NK-92 (cell line): ENCODE results near the gene TCF25.
"Not testable (repeated sequence)": the region's sequence is repeated elsewhere in the genome, so short reads cannot be mapped to it uniquely, and the experiment has no call there.

Source experiments
- DNase-seq: peaks from one replicate; lab custom pipeline; 2025; ENCODE audit not compliant: unreplicated experiment; lab: John Stamatoyannopoulos, UW

Gene TCF25, protein sequence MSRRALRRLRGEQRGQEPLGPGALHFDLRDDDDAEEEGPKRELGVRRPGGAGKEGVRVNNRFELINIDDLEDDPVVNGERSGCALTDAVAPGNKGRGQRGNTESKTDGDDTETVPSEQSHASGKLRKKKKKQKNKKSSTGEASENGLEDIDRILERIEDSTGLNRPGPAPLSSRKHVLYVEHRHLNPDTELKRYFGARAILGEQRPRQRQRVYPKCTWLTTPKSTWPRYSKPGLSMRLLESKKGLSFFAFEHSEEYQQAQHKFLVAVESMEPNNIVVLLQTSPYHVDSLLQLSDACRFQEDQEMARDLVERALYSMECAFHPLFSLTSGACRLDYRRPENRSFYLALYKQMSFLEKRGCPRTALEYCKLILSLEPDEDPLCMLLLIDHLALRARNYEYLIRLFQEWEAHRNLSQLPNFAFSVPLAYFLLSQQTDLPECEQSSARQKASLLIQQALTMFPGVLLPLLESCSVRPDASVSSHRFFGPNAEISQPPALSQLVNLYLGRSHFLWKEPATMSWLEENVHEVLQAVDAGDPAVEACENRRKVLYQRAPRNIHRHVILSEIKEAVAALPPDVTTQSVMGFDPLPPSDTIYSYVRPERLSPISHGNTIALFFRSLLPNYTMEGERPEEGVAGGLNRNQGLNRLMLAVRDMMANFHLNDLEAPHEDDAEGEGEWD

DNA sequence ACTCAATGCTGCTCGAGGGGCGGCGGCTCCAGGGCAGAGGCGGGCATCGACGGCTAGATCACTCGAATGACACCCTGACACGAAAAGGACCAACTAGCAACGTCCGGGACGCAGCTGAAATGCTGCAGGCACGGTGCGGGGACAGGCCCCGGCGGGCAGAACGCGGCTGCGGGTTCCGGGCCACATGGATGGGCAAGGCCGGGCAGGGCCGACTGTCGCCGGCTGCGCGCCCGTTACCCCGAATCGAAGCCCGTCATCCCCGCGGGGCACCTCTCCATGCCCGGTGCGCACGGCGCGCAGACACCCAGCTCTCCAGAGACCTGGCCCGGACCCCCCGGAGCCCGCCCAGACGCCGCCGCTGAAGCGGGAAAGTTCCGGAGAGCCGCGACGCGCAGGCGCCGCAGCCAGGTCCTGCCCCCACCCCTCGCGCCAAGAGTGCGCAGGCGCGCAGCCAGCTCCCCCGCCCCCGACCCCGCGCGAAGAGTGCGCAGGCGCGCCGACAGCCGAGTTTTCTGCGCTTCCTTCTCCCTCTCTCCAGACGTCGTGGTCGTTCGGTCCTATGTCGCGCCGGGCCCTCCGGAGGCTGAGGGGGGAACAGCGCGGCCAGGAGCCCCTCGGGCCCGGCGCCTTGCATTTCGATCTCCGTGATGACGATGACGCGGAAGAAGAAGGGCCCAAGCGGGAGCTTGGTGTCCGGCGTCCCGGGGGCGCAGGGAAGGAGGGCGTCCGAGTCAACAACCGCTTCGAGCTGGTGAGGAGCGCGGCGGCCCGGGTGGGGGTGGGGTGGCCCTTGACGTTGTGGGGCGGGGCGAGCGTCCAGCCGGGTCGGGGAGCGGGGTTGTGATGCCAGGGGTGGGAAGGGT is at the start of gene TCF25:
TCF25 (plus strand) TSS at position 484 of the 863 bp plus-strand sequence; CDS start at position 560, 76 bp downstream.
- no peak for DNase-seq

DNA sequence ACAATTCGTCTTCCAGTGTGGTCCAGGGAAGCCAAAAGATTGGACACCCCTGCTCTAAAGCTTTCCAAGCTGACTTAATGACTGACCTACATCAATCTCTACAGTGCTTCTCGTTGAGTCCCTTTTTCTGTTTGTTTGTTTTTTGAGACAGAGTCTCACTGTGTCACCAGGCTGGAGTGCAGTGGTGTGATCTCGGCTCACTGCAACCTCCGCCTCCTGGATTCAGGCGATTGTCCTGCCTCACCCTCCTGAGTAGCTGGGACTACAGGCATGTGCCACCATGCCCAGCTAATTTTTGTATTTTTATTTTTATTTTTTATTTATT is 49.6 kb upstream of the TCF25 start:
- not testable (repeated sequence) for DNase-seq

DNA sequence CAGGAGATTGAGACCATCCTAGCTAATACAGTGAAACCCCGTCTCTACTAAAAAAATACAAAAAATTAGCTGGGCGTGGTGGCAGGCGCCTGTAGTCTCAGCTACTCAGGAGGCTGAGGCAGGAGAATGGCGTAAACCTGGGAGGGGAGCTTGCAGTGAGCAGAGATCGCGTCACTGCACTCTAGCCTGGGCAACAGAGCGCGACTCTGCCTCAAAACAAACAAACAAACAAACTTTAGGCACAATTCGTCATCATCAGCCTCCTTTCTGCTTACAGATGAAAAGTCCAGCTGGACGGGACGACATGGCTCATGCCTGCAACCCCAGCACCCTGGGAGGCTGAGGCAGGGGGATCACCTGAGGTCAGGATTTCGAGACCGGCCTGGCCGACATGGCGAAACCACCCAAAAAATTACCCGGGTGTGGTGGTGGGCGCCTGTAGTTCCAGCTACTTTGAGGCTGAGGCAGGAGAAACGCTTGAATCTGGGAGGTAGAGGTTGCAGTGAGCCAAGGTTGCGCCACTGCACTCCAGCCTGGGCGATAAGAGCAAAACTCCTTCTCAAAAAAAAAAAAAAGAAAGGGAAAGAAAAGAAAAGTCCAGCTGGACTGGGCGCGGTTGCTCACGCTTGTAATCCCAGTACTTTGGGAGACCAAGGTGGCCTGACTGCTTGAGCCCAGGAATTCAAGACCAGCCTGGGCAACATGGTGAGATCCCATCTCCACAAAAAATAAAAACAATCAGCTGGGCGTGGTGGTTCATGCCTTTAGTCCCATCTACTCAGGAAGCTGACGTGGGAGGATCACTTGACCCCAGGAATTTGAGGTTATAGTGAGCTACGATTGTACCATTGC is 46.6 kb upstream of the TCF25 start:
- no peak for DNase-seq

DNA sequence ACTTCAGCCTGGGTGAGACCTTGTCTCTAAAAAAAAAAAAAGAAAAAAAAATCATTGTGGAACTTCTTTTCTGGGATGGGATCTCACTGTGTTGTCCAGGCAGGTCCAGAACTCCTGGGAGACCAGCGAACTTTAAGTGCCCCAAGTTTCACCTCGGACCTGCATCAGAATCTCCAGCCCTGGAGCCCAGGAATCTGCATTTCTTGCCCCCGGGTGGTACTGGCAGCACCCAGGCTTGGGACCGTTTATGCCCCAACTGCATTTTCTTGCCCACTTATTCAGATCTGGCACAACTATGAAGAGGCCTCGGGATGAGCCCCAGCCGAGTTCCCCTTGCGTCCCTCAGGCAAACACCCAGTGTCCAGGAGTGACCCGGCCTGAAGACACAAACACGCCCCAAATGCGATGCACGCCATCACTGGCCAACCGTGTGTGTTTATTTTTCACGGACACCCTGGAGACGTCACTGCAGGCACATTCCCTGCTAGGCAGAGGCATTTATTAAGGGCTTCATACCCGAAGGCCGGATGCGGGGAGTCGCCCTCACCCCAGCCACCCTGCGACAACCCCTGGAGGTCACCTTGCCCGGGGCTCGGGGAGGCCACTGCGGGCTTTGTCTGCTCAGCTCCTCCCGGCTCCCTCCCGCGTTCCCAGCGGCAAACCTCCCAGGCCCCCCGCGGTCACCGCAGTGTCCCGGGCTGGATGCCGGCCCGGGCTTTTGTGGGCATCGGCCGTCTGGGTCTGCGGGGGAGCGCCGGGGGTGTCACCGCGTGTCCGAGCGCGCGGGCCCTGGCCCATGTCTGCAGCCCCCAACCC is 45.8 kb upstream of the TCF25 start:
- no peak for DNase-seq

DNA sequence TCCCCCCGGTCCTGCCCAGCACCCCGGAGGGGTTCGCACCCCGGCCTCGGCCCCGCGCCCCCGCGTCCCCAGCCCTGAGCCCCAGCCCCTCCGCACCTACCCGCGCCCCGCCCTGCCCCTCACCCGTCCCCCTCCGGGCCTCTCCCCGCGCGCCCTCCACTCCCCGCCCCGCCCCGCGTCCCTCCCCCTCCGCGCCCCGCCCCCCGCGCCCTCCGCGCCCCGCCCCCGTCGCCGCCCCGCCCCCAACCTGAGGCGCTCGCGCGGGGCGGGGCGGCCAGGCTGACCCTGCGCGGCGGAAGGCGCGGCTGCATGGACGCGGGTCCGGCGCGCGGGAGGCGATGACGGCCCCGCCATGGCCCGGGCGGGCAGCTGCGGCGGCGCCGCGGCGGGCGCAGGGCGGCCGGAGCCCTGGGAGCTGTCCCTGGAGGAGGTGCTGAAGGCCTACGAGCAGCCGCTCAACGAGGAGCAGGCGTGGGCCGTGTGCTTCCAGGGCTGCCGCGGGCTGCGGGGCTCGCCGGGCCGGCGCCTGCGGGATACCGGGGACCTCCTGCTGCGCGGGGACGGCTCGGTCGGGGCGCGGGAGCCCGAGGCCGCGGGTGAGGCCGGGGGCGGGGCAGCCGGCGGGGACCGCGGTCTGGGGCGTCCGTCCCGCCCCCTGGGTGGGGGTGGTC is 45.1 kb upstream of the TCF25 start, which contains the start of gene SPIRE2:
SPIRE2 (plus strand) TSS at position 277 of the 671 bp plus-strand sequence; CDS start at position 353, 76 bp downstream.
- no peak for DNase-seq

DNA sequence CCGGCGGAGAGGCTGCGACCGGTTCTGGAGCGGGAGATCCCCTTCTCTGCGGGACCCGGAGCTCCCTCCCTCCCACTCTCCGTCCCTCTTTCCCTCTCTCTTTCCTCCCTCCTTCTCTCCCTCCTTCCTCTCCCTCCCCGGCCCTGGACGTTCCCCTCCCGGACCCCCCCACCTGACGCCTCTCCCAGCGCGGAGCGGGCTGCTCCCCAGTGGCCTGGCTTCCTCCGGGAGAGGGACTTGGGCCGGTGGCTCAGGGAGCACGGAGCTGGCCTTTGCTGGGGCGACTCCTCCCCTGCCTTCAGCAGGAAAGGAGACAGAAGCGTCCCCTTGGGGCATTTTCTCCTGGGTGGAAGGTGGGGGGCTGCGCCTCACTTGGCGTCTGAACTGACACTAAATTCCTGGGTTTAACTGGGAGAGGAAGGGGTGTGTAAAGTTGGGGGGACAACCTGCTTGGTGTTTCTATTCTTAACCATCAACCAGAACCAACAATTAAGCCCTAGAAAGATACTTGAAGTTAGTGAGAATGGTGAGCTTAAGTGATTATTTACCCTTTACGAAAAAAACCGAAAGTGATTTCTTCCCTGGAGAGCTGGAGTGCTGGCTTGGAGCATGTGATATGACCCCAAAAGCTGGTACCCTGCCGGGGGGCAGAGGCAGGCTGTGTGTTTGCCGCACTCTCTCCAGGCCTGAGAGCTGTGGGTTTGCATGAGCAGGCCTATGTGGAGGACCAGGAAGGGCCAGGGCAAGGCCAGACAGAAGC is 44.3 kb upstream of the TCF25 start:
- no peak for DNase-seq

DNA sequence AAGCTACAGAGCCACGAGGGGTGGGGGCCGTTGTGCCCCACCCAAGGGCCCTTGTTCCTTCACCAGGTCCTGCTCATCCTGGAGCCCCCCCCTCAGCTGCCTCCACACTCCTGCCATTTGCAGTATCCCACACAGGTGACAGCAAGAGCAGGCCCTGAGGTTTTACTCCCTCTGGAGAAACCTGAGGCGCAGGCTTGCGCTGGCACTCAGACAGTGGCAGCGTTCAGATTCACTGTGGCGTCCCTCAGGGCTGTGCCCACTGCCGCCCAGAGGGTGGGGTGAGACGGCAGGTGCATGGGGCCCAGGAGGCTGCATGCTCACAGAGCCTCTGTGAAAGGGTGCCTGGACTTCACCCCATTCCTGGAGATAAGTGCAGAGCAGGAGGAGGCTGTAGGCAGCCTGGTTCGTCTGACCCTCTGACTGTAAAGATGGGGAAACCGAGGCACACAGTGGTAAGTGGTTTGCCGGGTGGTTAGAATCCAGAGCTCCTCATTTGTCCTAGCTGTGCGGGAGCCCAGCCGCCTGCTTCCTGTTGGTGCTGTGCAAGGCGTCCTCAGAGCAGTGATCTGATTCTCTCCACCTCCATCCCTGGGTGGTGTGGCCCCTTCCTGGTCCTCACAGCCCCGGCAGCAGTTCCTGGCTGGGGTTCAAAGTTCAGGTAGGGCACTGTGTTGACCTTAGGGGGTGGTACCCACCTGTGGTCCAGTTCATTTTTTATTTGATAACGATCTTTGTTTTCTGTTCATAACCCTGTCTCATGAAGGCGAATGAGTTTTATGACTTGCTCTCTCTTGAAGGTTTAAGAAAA is 43.6 kb upstream of the TCF25 start:
- no peak for DNase-seq

DNA sequence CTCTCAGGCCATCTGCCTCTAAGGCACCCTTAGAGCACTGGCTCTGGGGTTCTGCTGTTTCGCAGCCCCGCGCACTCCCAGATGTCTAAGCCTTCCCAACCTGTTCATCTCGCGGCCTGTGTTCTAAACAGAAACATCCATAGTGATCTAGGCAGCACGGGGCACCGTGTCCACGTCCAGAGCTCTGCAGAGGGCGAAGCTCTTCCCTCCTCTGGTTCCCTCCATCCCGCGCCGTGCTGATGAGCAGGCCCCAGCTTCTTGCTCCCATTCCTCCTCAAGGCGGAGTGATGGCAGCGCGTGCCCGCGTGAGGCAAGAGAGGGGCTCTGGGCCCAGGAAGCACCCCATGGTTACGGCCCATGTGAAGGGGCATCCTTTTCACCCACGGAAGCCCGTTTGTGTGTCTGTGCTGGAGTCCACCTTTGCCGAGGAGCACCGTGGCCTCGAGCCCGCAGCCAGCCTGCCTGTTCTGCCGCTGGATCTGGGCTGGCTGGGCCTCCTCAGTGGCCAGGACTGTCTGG is 41.5 kb upstream of the TCF25 start:
- DNase-seq: no peak

DNA sequence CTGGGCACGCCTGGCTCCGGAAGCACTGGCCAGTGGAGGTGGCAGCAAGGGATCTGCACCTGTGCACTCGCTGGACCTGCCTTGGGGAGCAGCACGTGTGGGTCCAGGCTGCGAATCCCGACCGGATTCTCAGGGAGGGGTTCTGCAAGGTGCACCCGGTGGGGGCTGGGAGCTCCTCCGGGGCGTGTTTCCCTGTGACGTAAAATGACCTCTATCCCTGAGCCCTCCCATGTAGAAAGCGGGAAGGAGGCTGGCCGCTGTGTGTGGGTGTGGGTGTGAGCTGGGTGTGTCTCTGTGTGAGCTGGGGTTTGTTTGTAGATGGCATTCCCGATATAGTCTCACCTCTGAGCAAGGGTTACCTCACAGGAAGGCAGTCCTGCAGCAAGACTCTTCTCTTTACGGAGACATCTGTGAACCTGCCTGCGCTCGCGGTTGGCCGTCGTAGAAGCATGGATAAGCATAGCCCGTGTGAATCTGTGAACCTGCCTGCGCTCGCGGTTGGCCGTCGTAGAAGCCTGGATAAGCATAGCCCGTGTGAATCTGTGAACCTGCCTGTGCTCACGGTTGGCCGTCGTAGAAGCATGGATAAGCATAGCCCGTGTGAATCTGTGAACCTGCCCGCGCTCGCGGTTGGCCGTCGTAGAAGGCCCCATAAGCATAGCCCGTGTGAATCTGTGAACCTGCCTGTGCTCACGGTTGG is 39.6 kb upstream of the TCF25 start:
- not testable (repeated sequence) for DNase-seq

DNA sequence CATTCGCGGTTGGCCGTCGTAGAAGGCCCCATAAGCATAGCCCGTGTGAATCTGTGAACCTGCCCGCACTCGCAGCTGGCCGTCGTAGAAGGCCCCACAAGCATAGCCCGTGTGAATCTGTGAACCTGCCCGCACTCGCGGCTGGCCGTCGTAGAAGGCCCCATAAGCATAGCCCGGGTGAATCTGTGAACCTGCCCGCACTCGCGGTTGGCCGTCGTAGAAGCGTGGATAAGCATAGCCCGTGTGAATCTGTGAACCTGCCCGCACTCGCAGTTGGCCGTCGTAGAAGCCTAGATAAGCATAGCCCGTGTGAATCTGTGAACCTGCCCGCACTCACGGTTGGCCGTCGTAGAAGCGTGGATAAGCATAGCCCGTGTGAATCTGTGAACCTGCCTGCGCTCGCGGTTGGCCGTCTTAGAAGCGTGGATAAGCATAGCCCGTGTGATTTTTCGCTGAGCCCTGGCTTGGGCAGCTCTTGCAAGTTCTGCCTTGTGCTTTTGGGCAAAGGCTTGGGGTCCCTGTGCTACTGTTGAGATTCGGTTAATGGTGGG is 38.5 kb upstream of the TCF25 start:
- DNase-seq: not testable (repeated sequence)

DNA sequence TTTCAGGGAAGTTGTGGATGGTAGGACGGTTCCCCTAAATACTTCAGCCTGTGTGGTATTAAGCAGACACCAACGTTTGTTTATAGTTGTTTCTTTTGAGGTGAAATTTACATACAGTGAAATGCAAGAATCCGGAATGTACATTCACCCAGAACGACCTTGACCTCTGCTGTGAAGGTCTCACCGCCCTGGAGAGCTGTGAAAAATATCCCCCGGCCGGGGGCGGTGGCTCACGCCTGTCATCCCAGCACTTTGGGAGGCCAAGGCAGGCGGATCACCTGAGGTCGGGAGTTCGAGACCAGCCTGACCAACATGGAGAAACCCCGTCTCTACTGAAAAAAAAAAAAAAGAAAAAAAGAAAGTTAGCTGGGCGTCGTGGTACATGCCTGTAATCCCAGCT is 36.9 kb upstream of the TCF25 start:
- DNase-seq: not testable (repeated sequence)

DNA sequence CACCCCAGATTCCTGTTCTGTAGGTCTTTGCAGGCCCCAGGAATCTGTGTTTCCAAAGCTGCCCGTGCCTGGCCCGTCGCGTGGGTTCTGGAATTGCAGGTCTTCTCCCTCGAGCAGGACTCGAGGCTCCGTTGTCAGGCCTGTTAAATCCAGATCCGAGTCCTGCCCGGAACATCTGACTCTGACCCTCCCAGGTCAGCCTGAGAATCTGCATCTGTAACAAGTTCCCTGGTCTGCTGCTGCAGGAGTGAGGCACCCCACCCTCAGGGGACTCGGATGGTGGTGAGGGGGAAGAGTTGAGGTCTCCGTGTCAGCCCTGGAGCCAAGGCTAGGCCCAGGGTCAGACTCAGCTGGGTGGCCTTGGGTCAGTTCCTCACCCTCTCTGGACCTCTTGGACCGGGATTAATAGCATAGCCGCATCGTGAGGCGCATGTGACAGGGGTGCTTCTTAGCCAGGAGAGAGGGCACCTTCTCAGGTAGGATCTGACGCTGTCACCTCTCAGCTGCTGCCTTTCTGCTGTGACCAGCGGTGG is 36.3 kb upstream of the TCF25 start:
- no peak for DNase-seq

DNA sequence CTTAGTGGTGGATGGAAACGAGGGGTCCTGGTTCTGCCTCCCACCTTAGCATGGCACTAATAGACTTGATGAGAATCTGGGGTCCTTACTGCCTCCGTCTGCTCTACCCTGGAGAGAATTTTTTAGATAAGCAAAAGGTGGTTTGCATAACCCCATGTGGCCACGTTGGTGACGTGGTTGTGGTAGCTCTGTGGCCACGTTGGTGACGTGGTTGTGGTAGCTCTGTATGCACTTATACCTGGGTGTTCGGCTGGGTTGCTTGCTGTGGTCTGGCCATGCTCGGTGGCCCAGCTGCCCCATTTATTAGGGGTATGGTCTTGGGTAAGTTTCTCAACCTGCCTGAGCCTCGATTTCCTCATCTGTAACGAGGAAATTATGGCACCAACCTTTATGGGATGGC is 32.1 kb upstream of the TCF25 start:
- no peak for DNase-seq

DNA sequence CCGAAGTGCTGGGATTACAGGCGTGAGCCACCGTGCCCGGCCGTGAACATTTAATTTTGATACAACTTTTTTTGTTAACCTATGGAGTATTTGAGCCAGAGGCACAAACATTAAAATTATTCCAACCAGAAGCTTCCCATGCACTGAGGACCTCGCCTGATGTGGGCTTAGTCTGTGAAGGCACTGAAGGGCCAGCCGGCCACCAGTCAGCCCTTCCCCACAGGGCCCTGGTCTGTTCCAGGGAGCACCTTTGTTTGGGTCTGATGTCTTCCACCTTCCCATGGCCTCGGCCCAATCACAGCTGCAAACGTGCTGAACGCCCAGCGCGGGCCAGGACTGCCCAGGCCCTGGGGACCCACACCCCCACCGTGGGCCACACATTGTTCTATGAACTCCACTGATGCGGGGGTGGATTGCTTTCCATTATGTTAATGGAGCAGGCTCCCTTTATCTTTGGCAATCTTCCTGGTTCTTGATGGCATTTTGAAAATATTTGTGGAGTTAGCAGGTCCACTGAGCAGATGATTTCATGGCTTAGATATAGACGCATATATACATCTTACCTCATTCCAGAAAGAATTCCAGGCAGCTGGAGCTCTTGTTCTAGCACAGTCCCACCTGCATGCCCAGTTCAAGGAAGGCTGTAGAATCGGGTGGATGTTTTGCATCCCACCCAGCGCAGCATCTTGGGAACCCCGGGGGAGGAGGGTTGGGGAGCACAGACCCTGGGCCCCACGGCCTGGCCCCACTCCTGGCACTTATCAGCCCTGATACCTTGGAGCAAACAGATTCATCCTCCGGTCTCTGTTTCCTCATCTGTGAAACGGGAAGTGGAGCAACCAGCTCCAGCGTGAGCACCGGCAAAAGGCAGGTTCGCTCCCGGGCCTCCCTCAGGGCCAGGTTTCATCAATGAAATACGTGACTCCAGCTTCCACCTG is 30.7 kb upstream of the TCF25 start:
- no peak for DNase-seq
